K562 (cell line): ENCODE data around the gene SON. TPM values are rescaled to one million over a fixed set of nuclear protein-coding genes. Genes with fewer than 3 reads are reported as not detected.
A peak's percentile ranks its signal among the peaks of the same experiment; 100 is the strongest.

Source experiments
- ATF6 ChIP-seq: sonication (generic); formaldehyde crosslinking; IDR thresholded peaks from 2 replicates; pipeline ENCODE4 v1.4.0; 2020; ENCODE audit warnings: mild to moderate bottlenecking, missing genetic modification reagents
- BRF1 ChIP-seq: IDR thresholded peaks from 3 replicates; pipeline ENCODE4 v1.6.1; 2011; ENCODE audit warnings: borderline replicate concordance, mild to moderate bottlenecking; ENCODE audit not compliant: insufficient read length; ENCODE audit errors: extremely low read depth
- CEBPG ChIP-seq, 3 experiments: fragments of 200-800 bp in 1 of 3; sonication (Bioruptor generic) in 1 of 3; sonication (generic) in 1 of 3; formaldehyde crosslinking in 1 of 3; IDR thresholded peaks in 2 of 3; conservative IDR thresholded peaks in 1 of 3; 2 replicates each; pipeline versions ENCODE4 v1.6.1 to v1.8.0; 2016 to 2022; ENCODE audit warnings: missing compliant biosample characterization in 2 of 3, missing genetic modification characterization in 2 of 3, mild to moderate bottlenecking in 1 of 3, missing genetic modification reagents in 1 of 3
- CREM ChIP-seq: IDR thresholded peaks from 2 replicates; pipeline ENCODE4 v1.6.1; 2014; ENCODE audit warnings: antibody characterized with exemption, low read depth
- DPF2 ChIP-seq: fragments of 450-650 bp; IDR thresholded peaks from 2 replicates; pipeline ENCODE4 v1.6.1; 2016
- FUS ChIP-seq: fragments of 200-400 bp; formaldehyde crosslinking; optimal IDR thresholded peaks from 2 replicates; pipeline ENCODE3; 2017; ENCODE audit warnings: low read depth, low read length
- GABPB1 ChIP-seq: sonication (generic); formaldehyde crosslinking; IDR thresholded peaks from 2 replicates; pipeline ENCODE4 v1.8.0; 2022; ENCODE audit warnings: mild to moderate bottlenecking, missing genetic modification reagents
- HOXB6 ChIP-seq: fragments of 250-450 bp; sonication (Bioruptor Pico); IDR thresholded peaks from 2 replicates; pipeline ENCODE4 v1.5.1; 2022; ENCODE audit warnings: mild to moderate bottlenecking, borderline replicate concordance
- JUN ChIP-seq, 2 experiments: sonication (generic) in 1 of 2; formaldehyde crosslinking in 1 of 2; IDR thresholded peaks; 2 replicates each; pipeline versions ENCODE4 v1.6.1 to v1.8.0; 2012 to 2022; ENCODE audit warnings: borderline replicate concordance in 2 of 2, mild to moderate bottlenecking in 2 of 2, improper control_type of control experiment in 1 of 2, low read depth in 1 of 2, low read length in 1 of 2, missing genetic modification reagents in 1 of 2
- NCOA1 ChIP-seq: fragments of 450-650 bp; IDR thresholded peaks from 2 replicates; pipeline ENCODE4 v1.6.1; 2016; ENCODE audit warnings: low read depth
- NFIC ChIP-seq: fragments of 450-650 bp; IDR thresholded peaks from 2 replicates; pipeline ENCODE4 v1.6.1; 2017; ENCODE audit warnings: mild to moderate bottlenecking, inconsistent platforms
- PHB ChIP-seq: fragments of 250-450 bp; sonication (Bioruptor Pico); IDR thresholded peaks from 2 replicates; pipeline ENCODE4 v1.5.0; 2021
- POLR2A ChIP-seq: fragments of 450-650 bp; conservative IDR thresholded peaks from 2 replicates; pipeline ENCODE4 v1.6.1; 2016
- RBM25 ChIP-seq: fragments of 200-400 bp; formaldehyde crosslinking; IDR thresholded peaks from 2 replicates; pipeline ENCODE4 v1.6.1; 2018; ENCODE audit warnings: low read length, low read depth, moderate library complexity; ENCODE audit not compliant: severe bottlenecking
- SMAD1 ChIP-seq: fragments of 150-350 bp; IDR thresholded peaks from 2 replicates; pipeline ENCODE4 v1.6.1; 2014; ENCODE audit warnings: low read length, low read depth; ENCODE audit not compliant: partially characterized antibody
- SMARCC2 ChIP-seq: fragments of 450-650 bp; IDR thresholded peaks from 2 replicates; pipeline ENCODE4 v1.6.1; 2017; ENCODE audit warnings: antibody characterized with exemption, moderate library complexity, mild to moderate bottlenecking, low read depth
- SMARCE1 ChIP-seq: fragments of 450-650 bp; IDR thresholded peaks from 2 replicates; pipeline ENCODE4 v1.7.1; 2016; ENCODE audit warnings: mild to moderate bottlenecking
- TBL1XR1 ChIP-seq, 2 experiments: IDR thresholded peaks; 2 replicates each; pipeline ENCODE4 v1.6.1; 2012; ENCODE audit warnings: improper control_type of control experiment in 2 of 2, low read length in 2 of 2, mild to moderate bottlenecking in 1 of 2
- TRIM24 ChIP-seq, 2 experiments: fragments of 450-650 bp; IDR thresholded peaks; 2 replicates each; pipeline ENCODE4 v1.6.1; 2016
- ZBTB5 ChIP-seq: fragments of 450-650 bp; IDR thresholded peaks from 2 replicates; pipeline ENCODE4 v1.6.1; 2017; ENCODE audit warnings: antibody characterized with exemption
- ZBTB7A ChIP-seq: IDR thresholded peaks from 2 replicates; pipeline ENCODE4 v1.6.1; 2011; ENCODE audit warnings: low read depth, mild to moderate bottlenecking, low read length, moderate library complexity, borderline replicate concordance; ENCODE audit not compliant: control insufficient read depth
- ZNF436 ChIP-seq: fragments of 250-450, 450-650 bp; sonication (Bioruptor Pico); formaldehyde crosslinking; IDR thresholded peaks from 2 replicates; pipeline ENCODE4 v1.7.0; 2020; ENCODE audit warnings: mild to moderate bottlenecking
- ZNF511 ChIP-seq: sonication (generic); formaldehyde crosslinking; IDR thresholded peaks from 2 replicates; pipeline ENCODE4 v1.8.0; 2022; ENCODE audit warnings: mild to moderate bottlenecking, missing genetic modification reagents
- ZNF551 ChIP-seq: fragments of 250-450 bp; sonication (Bioruptor Pico); IDR thresholded peaks from 2 replicates; pipeline ENCODE4 v1.5.0; 2021; ENCODE audit warnings: mild to moderate bottlenecking, moderate library complexity
- ZNF57 ChIP-seq: fragments of 450-650 bp; formaldehyde crosslinking; IDR thresholded peaks from 2 replicates; pipeline ENCODE4 v1.4.0; 2020; ENCODE audit warnings: mild to moderate bottlenecking, moderate library complexity
- ZNF644 ChIP-seq: fragments of 200-800 bp; sonication (Bioruptor generic); IDR thresholded peaks from 2 replicates; pipeline ENCODE4 v1.6.1; 2016; ENCODE audit warnings: low read depth, missing genetic modification characterization, missing compliant biosample characterization
- polyA plus RNA-seq, 8 experiments: library from polyadenylated mRNA; depleted of rRNA in 4 of 8; stranded (reverse) in 5 of 8; unstranded in 3 of 8; fragments of >200 nt; fragmentation: Nextera tagmentation in 2 of 8; fragmentation: Illumina TruSeq in 1 of 8; extraction: Ambion mirVana in 2 of 8; extraction: Trizol in 1 of 8; gene quantifications; 2 replicates each; pipeline versions ENCODE4 v1.2.1 to v1.2.3, GENCODE V29; 2011 to 2014; ENCODE audit warnings: inconsistent platforms in 1 of 8, missing spikeins in 1 of 8
- total RNA-seq, 7 experiments: library from RNA; depleted of rRNA in 6 of 7; stranded (reverse); fragments of >200 nt in 6 of 7; fragmentation: Illumina TruSeq in 2 of 7; extraction: Trizol in 2 of 7; gene quantifications; 2 replicates each; pipeline versions ENCODE4 v1.2.1 to v1.2.3, GENCODE V29; 2011 to 2021; ENCODE audit warnings: low replicate concordance in 1 of 7

Gene SON
- total and polyA plus RNA-seq, 9 of the 15 experiments (the other 6 are each of a cell fraction or from before 2014, with no cell fraction given): 105 to 742 (median 187) TPM

GRCh38 chr21:33541105-33541711, 1.6 kb upstream of the SON start (continued):
- TF ChIP-seq ZNF57 (no peak; the same call in 1 of the 2 replicates), TRIM24 (IDR thresholded peaks at IDR 0.05) (0 out of 4 replicates have a peak, but pooled peaks have one; percentile 31 to 32), FUS (no peak), POLR2A (no peak), SMARCC2 (0 out of 2 replicates have a peak, but pooled peaks have one; percentile 26), CREM (peak; percentile 73), ZNF511 (CRISPR knock-in tag) (peak; percentile 77; the same call in 1 of the 2 replicates), NCOA1 (no peak), JUN (IDR thresholded peaks at IDR 0.05; ENCODE audit: borderline replicate concordance, low read depth, low read length) (no peak; the same call in 1 of the 2 replicates), JUN (CRISPR knock-in tag; IDR thresholded peaks at IDR 0.05; ENCODE audit: borderline replicate concordance) (no peak), NFIC (no peak), ZNF551 (CRISPR knock-in tag) (no peak), TBL1XR1 (IDR thresholded peaks at IDR 0.05; ENCODE audit: low read length in 2 of 2) (peak; percentile 34 to 49; a peak in 1 of 4 replicates), ATF6 (CRISPR knock-in tag) (no peak), ZBTB7A (no peak), ZNF644 (tag) (0 out of 2 replicates have a peak, but pooled peaks have one; percentile 11), SMARCE1 (no peak), CEBPG (CRISPR knock-in tag; IDR thresholded peaks at IDR 0.05) (peak; percentile 88), CEBPG (tag; conservative IDR thresholded peaks at IDR 0.05 in 1 of 2, IDR thresholded peaks at IDR 0.05 in 1 of 2) (peak; percentile 74 to 82), SMAD1 (no peak), RBM25 (peak; percentile 3), PHB (CRISPR knock-in tag) (no peak), ZBTB5 (0 out of 2 replicates have a peak, but pooled peaks have one; percentile 52), BRF1 (no peak), ZNF436 (CRISPR knock-in tag) (no peak), HOXB6 (CRISPR knock-in tag) (no peak), GABPB1 (CRISPR knock-in tag) (no peak), DPF2 (no peak)
